B cell (primary cell): ENCODE measurements around the gene ZNF483. TPM values are rescaled to one million over a fixed set of nuclear protein-coding genes. Genes with fewer than 3 reads are reported as not detected.

Experiments used
- ATAC-seq: fragments of 200-7000 bp; cut with Tn5 transposase; one replicate; pipeline ENCODE4 v1.10.0; 2021; ENCODE audit warnings: low read depth, mild to moderate bottlenecking, moderate number of reproducible peaks, moderate library complexity
- CTCF ChIA-PET: fragments of 350-600 bp; sonication (Branson Sonifier 250); formaldehyde crosslinking; loops from one replicate; lab custom pipeline; 2021; ENCODE audit warnings: antibody characterized with exemption, inconsistent platforms; lab: Charles Lee
- POLR2A ChIA-PET: fragments of 350-600 bp; sonication (Branson Sonifier 250); formaldehyde crosslinking; loops from one replicate; lab custom pipeline; 2021; ENCODE audit warnings: antibody characterized with exemption; lab: Charles Lee
- DNase-seq: peaks from one replicate; pipeline ENCODE4 v3.0.0; 2013
- H2AFZ ChIP-seq: 2 replicates; pipeline ENCODE4 v1.6.1; 2012; ENCODE audit warnings: mild to moderate bottlenecking, low read depth, low read length; ENCODE audit not compliant: insufficient read depth, poor library complexity, severe bottlenecking
- H3K27ac ChIP-seq, 2 donors: 1 replicate in 1 of 2; 2 replicates in 1 of 2; pipeline ENCODE4 v1.5.1; 2012 to 2013; ENCODE audit warnings: low read length in 2 of 2, mild to moderate bottlenecking in 2 of 2, moderate library complexity in 1 of 2
- H3K27me3 ChIP-seq, 4 experiments: fragments of 200-600 bp in 1 of 4; sonication (generic) in 1 of 4; replicated peaks in 1 of 4; 1 replicate in 2 of 4; 2 replicates in 2 of 4; pipeline versions ENCODE4 v1.6.1 to v1.7.0; 2013 to 2016; ENCODE audit warnings: low read length in 3 of 4, mild to moderate bottlenecking in 2 of 4, mixed read lengths in 1 of 4, moderate library complexity in 1 of 4; ENCODE audit not compliant: insufficient read depth in 4 of 4, control insufficient read depth in 3 of 4; ENCODE audit errors: control extremely low read depth in 1 of 4
- H3K36me3 ChIP-seq, 2 experiments: replicated peaks in 1 of 2; 1 replicate in 1 of 2; 2 replicates in 1 of 2; pipeline versions ENCODE4 v1.6.1 to v1.7.1; 2013; ENCODE audit warnings: low read length in 1 of 2; ENCODE audit not compliant: insufficient read depth in 2 of 2, control insufficient read depth in 1 of 2; ENCODE audit errors: control extremely low read depth in 1 of 2, extremely low read depth in 1 of 2
- H3K4me1 ChIP-seq, 2 donors: fragments of 200-600 bp in 1 of 2; sonication (generic) in 1 of 2; 1 replicate in 1 of 2; 2 replicates in 1 of 2; pipeline versions ENCODE4 v1.5.1 to v1.6.1; 2013 to 2017; ENCODE audit warnings: low read length in 2 of 2; ENCODE audit not compliant: control insufficient read depth in 2 of 2, insufficient read depth in 2 of 2
- H3K4me2 ChIP-seq: replicated peaks from 2 replicates; pipeline ENCODE3; 2012; ENCODE audit warnings: mild to moderate bottlenecking, low read depth, low read length; ENCODE audit not compliant: poor library complexity, severe bottlenecking
- H3K4me3 ChIP-seq, 5 experiments: fragments of 200-600 bp in 1 of 5; sonication (generic) in 1 of 5; 1 replicate in 3 of 5; 2 replicates in 2 of 5; pipeline versions ENCODE4 v1.5.1 to v1.7.0; 2011 to 2016; ENCODE audit warnings: low read length in 4 of 5, mild to moderate bottlenecking in 4 of 5, low read depth in 2 of 5, control low read depth in 1 of 5, moderate library complexity in 1 of 5; ENCODE audit not compliant: insufficient read depth in 1 of 5; ENCODE audit errors: control extremely low read depth in 1 of 5, extremely low read depth in 1 of 5
- H3K79me2 ChIP-seq: fragments of 200-600 bp; sonication (generic); one replicate; pipeline ENCODE4 v1.6.0; 2016; ENCODE audit warnings: low read length; ENCODE audit not compliant: control insufficient read depth, insufficient read depth
- H3K9ac ChIP-seq: fragments of 200-600 bp; sonication (generic); 2 replicates; pipeline ENCODE4 v1.6.1; 2017; ENCODE audit warnings: mild to moderate bottlenecking, low read length, moderate library complexity
- H3K9me3 ChIP-seq, 3 donors: one replicate each; pipeline versions ENCODE4 v1.6.1 to v1.7.1; 2013; ENCODE audit warnings: low read length in 2 of 3; ENCODE audit not compliant: control insufficient read depth in 2 of 3, insufficient read depth in 1 of 3; ENCODE audit errors: control extremely low read depth in 1 of 3
- H4K20me1 ChIP-seq: 2 replicates; pipeline ENCODE4 v1.6.0; 2012; ENCODE audit warnings: mild to moderate bottlenecking, low read length; ENCODE audit not compliant: insufficient read depth, control insufficient read depth, poor library complexity, severe bottlenecking
- H3K27ac Mint-ChIP-seq: one replicate; pipeline ENCODE4 v1.8.0; 2021; ENCODE audit warnings: mixed read lengths
- H3K27me3 Mint-ChIP-seq: one replicate; pipeline ENCODE4 v1.8.0; 2021; ENCODE audit warnings: mixed read lengths
- H3K4me1 Mint-ChIP-seq: one replicate; pipeline ENCODE4 v1.8.0; 2021; ENCODE audit warnings: mixed read lengths
- H3K4me3 Mint-ChIP-seq: one replicate; pipeline ENCODE4 v1.8.0; 2021; ENCODE audit warnings: mixed read lengths
- H3K9me3 Mint-ChIP-seq: one replicate; pipeline ENCODE4 v1.8.0; 2022; ENCODE audit warnings: mixed read lengths; ENCODE audit not compliant: insufficient read depth
- CTCF ChIP-seq: fragments of 200-600 bp; IDR thresholded peaks from one replicate; pipeline ENCODE4 v1.8.0; 2022; ENCODE audit warnings: antibody characterized with exemption, mild to moderate bottlenecking
- EZH2 ChIP-seq: IDR thresholded peaks from 2 replicates; pipeline ENCODE4 v1.6.1; 2012; ENCODE audit warnings: borderline replicate concordance, low read depth, mild to moderate bottlenecking, moderate library complexity, low read length; ENCODE audit not compliant: insufficient read depth, poor library complexity, severe bottlenecking
- WGBS: methylation state at CpG from one replicate; pipeline ENCODE4 v1.1.5; 2013; ENCODE audit warnings: missing lambda C conversion rate; ENCODE audit not compliant: insufficient coverage; 5-methylcytosine and 5-hydroxymethylcytosine counted together
- intact Hi-C: fragments of 100-400 bp; cut with micrococcal nuclease; formaldehyde crosslinking; loops from one replicate; pipeline ENCODE4 v1.10.0; 2022
- polyA plus RNA-seq: library from polyadenylated mRNA; depleted of rRNA; stranded (reverse); fragments of >200 nt; gene quantifications from 2 replicates; pipeline ENCODE4 v1.2.3, GENCODE V29; 2012
- total RNA-seq, 2 donors: library from RNA; stranded (reverse); fragments of 120-200 nt in 1 of 2; gene quantifications; 1 replicate in 1 of 2; 2 replicates in 1 of 2; pipeline versions ENCODE4 v1.2.3 to v1.2.4, GENCODE V29; 2013 to 2022

The ZNF483 gene
- total and polyA plus RNA-seq, 2 donors (not counting 1 experiment from before 2014, with no cell fraction given) = 0.43 to 3.0 TPM

GRCh38 chr9:111605041-111605559 lies 80.1 kb downstream of the ZNF483 start:
- WGBS = 100% methylated on average over 4 of the region's 9 CpGs
- Histone ChIP-seq H3K9me3 (no peaks in the 10 kb centered on the region), H3K4me1 (no peaks in the 10 kb centered on the region), H4K20me1 (no peaks in the 10 kb centered on the region), H3K9ac (no peak overlapping the region), H3K79me2 (no peaks in the 10 kb centered on the region), H3K36me3 (no peaks in the 10 kb centered on the region), H2AFZ (no peak overlapping the region), H3K4me3 (no peak overlapping the region), H3K27ac (no peak overlapping the region), H3K27me3 (peaks cover 0 to 6% (median 4%) of the 10 kb centered on the region in 4 experiments), H3K4me2 (no peak overlapping the region)
- Mint-ChIP-seq H3K4me3 (no peak overlapping the region), H3K4me1 (peaks cover 3% of the 10 kb centered on the region), H3K9me3 (no peaks in the 10 kb centered on the region), H3K27me3 (peaks cover 40% of the 10 kb centered on the region), H3K27ac (no peak overlapping the region)
- intact Hi-C loops = no loop called here
- ATAC-seq (no peak), DNase-seq (no peak)
- ChIA-PET CTCF (no interaction called here), POLR2A (no interaction called here)
- no peak for TF ChIP-seq EZH2
- TF ChIP-seq CTCF = no peak

- no peak overlapping the region for H3K4me2 ChIP-seq
- Mint-ChIP-seq H3K4me1 (no peaks in the 10 kb centered on the region), H3K4me3 (no peak overlapping the region), H3K9me3 (no peaks in the 10 kb centered on the region), H3K27ac (no peak overlapping the region), H3K27me3 (peaks cover 57% of the 10 kb centered on the region)
- H3K9ac ChIP-seq = no peak overlapping the region
- no peaks in the 10 kb centered on the region for H3K79me2 ChIP-seq
- H3K4me1 ChIP-seq = no peaks in the 10 kb centered on the region
- WGBS = 59% methylated on average over 4 of the region's 5 CpGs
- peaks cover 0 to 4% (median 2%) of the 10 kb centered on the region in 4 experiments for H3K27me3 ChIP-seq
- TF ChIP-seq CTCF = no peak
- no peak for TF ChIP-seq EZH2
- no peak overlapping the region for H3K27ac ChIP-seq
- no peak overlapping the region for H3K4me3 ChIP-seq
- ATAC-seq (no peak), DNase-seq (no peak)
- H3K9me3 ChIP-seq = no peaks in the 10 kb centered on the region
- intact Hi-C loops = no loop called here
- no peaks in the 10 kb centered on the region for H4K20me1 ChIP-seq
- CTCF ChIA-PET = interaction anchor here (1.1 kb wide), 1 partner anchor 10 kb away, joined by 4 read pairs; no protein-coding TSS in a partner anchor
- POLR2A ChIA-PET = no interaction called here
- H3K36me3 ChIP-seq = no peaks in the 10 kb centered on the region
- no peak overlapping the region for H2AFZ ChIP-seq
Observed at GRCh38 chr9:111610149-111610548, 85.2 kb downstream of the ZNF483 start.
